Renal cortex interstitium (tissue), 11 donors: Measurements from ENCODE around the gene IGF1R. TPM values are rescaled to one million over a fixed set of nuclear protein-coding genes. Genes with fewer than 3 reads are reported as not detected.

Experiments used
- DNase-seq, 11 donors: peaks; one replicate each; pipeline ENCODE4 v3.0.0-alpha.2; 2013; ENCODE audit warnings: low read depth in 9 of 11, low spot score in 4 of 11; ENCODE audit errors: extremely low read depth in 1 of 11
- polyA plus RNA-seq, 3 donors: library from polyadenylated mRNA; unstranded; fragments of 120-200 nt; gene quantifications; one replicate each; pipeline ENCODE4 v1.2.1, GENCODE V29; 2013; ENCODE audit not compliant: insufficient read length in 3 of 3

Gene IGF1R
- polyA plus RNA-seq, 3 donors: 44.8 to 64.2 (median 50.6) TPM

GRCh38 chr15:98900356-98900755, 252.0 kb downstream of the IGF1R start:
- DNase-seq: no peak

- DNase-seq: no peak
These were observed 253.2 kb downstream of the IGF1R start for GRCh38 chr15:98901434-98902072.

GRCh38 chr15:98902931-98903330, 254.6 kb downstream of the IGF1R start:
- DNase-seq: no peak

GRCh38 chr15:98903377-98904018, 255.2 kb downstream of the IGF1R start:
- no peak for DNase-seq

- no peak for DNase-seq
These were observed 256.2 kb downstream of the IGF1R start for GRCh38 chr15:98904544-98904943.

- no peak for DNase-seq
These were observed 257.8 kb downstream of the IGF1R start for GRCh38 chr15:98905963-98906711.

GRCh38 chr15:98906712-98907083, 258.4 kb downstream of the IGF1R start:
- DNase-seq: no peak

GRCh38 chr15:98907927-98908471, 259.7 kb downstream of the IGF1R start:
- DNase-seq: no peak

GRCh38 chr15:98909968-98910885, 261.9 kb downstream of the IGF1R start:
- DNase-seq: no peak

GRCh38 chr15:98914626-98915025, 266.3 kb downstream of the IGF1R start:
- DNase-seq: no peak

- DNase-seq: no peak
These were observed 268.5 kb downstream of the IGF1R start for GRCh38 chr15:98916826-98917225.

GRCh38 chr15:98917417-98917816, 269.1 kb downstream of the IGF1R start:
- no peak for DNase-seq

GRCh38 chr15:98920091-98920880, 271.9 kb downstream of the IGF1R start:
- no peak for DNase-seq

- DNase-seq: no peak
These were observed 274.8 kb downstream of the IGF1R start for GRCh38 chr15:98923171-98923570.

GRCh38 chr15:98923579-98923978, 275.2 kb downstream of the IGF1R start:
- no peak for DNase-seq

- DNase-seq: no peak
These were observed 276.2 kb downstream of the IGF1R start for GRCh38 chr15:98924401-98925049.

- DNase-seq: no peak
These were observed 277.9 kb downstream of the IGF1R start for GRCh38 chr15:98926236-98926635.

- DNase-seq: no peak
These were observed 278.7 kb downstream of the IGF1R start for GRCh38 chr15:98927022-98927421.
